Measurements from ENCODE around the gene ISG20L2.

- TF ChIP-seq CTCF (IDR thresholded peaks at IDR 0.05) (no peak), MYC (IDR thresholded peaks at IDR 0.05; ENCODE audit: borderline replicate concordance, low read length) (no peak), CBX8 (IDR thresholded peaks at IDR 0.05) (no peak), USF2 (IDR thresholded peaks at IDR 0.05) (no peak), RAD21 (conservative IDR thresholded peaks at IDR 0.05 in 1 of 2, IDR thresholded peaks at IDR 0.05 in 1 of 2) (no peak), POLR2A (IDR thresholded peaks at IDR 0.05; ENCODE audit: low read length) (no peak), HOXA7 (CRISPR knock-in tag; IDR thresholded peaks at IDR 0.05) (no peak), MAX (IDR thresholded peaks at IDR 0.05) (no peak), REST (IDR thresholded peaks at IDR 0.05) (no peak), SREBF2 (IDR thresholded peaks at IDR 0.05) (no peak)
These were observed 49.0 kb upstream of the ISG20L2 start for GRCh38 chr1:156777573-156777972.

Data from A549 (cell line).